VCaP (cell line): ENCODE measurements around the gene MGA.
A peak's percentile ranks its signal among the peaks of the same experiment; 100 is the strongest.
"Not testable (repeated sequence)": the region's sequence is repeated elsewhere in the genome, so short reads cannot be mapped to it uniquely, and the experiment has no call there.

ENCODE experiments used
- H3K27ac ChIP-seq: fragments of 450-650 bp; 2 replicates; pipeline ENCODE4 v1.5.1; 2017
- CTCF ChIP-seq: fragments of 450-650 bp; conservative IDR thresholded peaks from 2 replicates; pipeline ENCODE4 v1.5.1; 2017; ENCODE audit warnings: mild to moderate bottlenecking, moderate library complexity

The MGA gene

GRCh38 chr15:41713047-41713446 lies 52.8 kb downstream of the MGA start:
- no peak for TF ChIP-seq CTCF
- peak overlapping the region; percentile 47 for H3K27ac ChIP-seq

GRCh38 chr15:41714291-41714690 lies 54.1 kb downstream of the MGA start:
- TF ChIP-seq CTCF = no peak
- peak overlapping the region; percentile 47 for H3K27ac ChIP-seq

- no peak for TF ChIP-seq CTCF
- no peak overlapping the region for H3K27ac ChIP-seq
Observed at GRCh38 chr15:41716864-41717263, 56.7 kb downstream of the MGA start.

GRCh38 chr15:41727143-41727542 lies 66.9 kb downstream of the MGA start:
- H3K27ac ChIP-seq = no peak overlapping the region
- TF ChIP-seq CTCF = no peak

- H3K27ac ChIP-seq = not testable (repeated sequence)
Observed at GRCh38 chr15:41728061-41728460, 67.9 kb downstream of the MGA start.

GRCh38 chr15:41730543-41730942 lies 70.3 kb downstream of the MGA start:
- TF ChIP-seq CTCF = no peak
- no peak overlapping the region for H3K27ac ChIP-seq

- no peak for TF ChIP-seq CTCF
- H3K27ac ChIP-seq = no peak overlapping the region
Observed at GRCh38 chr15:41732483-41732882, 72.3 kb downstream of the MGA start.

- TF ChIP-seq CTCF = no peak
- no peak overlapping the region for H3K27ac ChIP-seq
Observed at GRCh38 chr15:41734079-41734478, 73.9 kb downstream of the MGA start.
